SK-N-MC (cell line): Measurements from ENCODE around the gene TUT7.

Experiments
- EZH2 ChIP-seq: fragments of 200-600 bp; sonication (generic); IDR thresholded peaks from one replicate; pipeline ENCODE4 v1.6.1; 2017; ENCODE audit warnings: antibody characterized with exemption
- POLR2AphosphoS5 ChIP-seq: IDR thresholded peaks from 2 replicates; pipeline ENCODE4 v1.6.1; 2012; ENCODE audit warnings: mild to moderate bottlenecking, low read depth, low read length, borderline replicate concordance

DNA sequence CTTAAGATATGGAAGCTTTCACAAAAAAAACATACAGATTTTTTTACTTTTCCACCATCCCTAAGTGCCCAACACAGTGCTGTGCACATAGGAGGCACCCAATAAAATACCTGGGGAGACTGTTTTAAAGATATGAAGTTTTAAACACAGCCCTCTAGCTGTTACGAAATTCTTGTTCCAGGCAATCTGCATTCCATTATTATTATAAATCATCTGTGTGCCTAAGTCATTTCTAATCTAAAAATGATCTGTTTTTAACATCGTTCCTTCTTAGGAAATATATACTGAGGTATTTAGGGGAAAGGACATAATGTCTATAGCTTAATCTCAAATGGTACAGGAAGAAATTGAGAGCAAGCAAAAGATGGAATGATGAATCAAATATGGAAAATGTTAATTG, 39.1 kb downstream of the TUT7 start:
- no peak for TF ChIP-seq POLR2AphosphoS5
- no peak for TF ChIP-seq EZH2
